ENCODE measurements around the gene PDGFA. TPM values are rescaled to one million over a fixed set of nuclear protein-coding genes. Genes with fewer than 3 reads are reported as not detected.

PDGFA gene
- total and polyA plus RNA-seq, 2 experiments from 2014 or later = 35.6 to 43.1 TPM

DNA sequence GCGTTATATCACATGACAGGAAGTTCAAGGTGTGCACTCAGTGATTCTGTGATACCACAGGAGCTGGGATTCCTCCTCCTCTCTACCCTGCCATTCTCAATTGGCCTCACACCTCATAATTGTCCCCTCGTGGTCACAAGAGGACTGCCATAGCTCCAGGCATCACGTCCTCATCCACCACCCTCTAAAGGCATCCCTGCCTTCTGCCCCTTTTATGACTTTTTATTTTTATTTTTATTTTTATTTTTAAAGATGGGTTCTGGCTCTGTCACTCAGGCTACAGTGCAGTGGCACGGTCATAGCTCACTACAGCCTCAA lies 47.0 kb downstream of the PDGFA start:
- H3K36me3 Mint-ChIP-seq (ENCODE audit: low read depth) = peaks cover 8% of the 10 kb centered on the region; the same call in 2 of the 3 replicates
- no peaks in the 10 kb centered on the region for H3K79me2 ChIP-seq (replicated peaks; ENCODE audit: insufficient read depth)
- H2AFZ ChIP-seq = no peak overlapping the region
- H3K4me3 Mint-ChIP-seq = no peak overlapping the region; the same call in 2 of the 3 replicates
- H3K27me3 ChIP-seq (ENCODE audit: insufficient read depth) = no peaks in the 10 kb centered on the region
- no peaks in the 10 kb centered on the region for H3K36me3 ChIP-seq (ENCODE audit: insufficient read depth)
- no peak for DNase-seq (ENCODE audit: low spot score)
- TF ChIP-seq JUNB (IDR thresholded peaks at IDR 0.05; ENCODE audit: unreplicated experiment) (no peak), CREB1 (CRISPR knock-in tag; IDR thresholded peaks at IDR 0.05; ENCODE audit: low read depth) (no peak), CTCF (conservative IDR thresholded peaks at IDR 0.05; ENCODE audit: low read depth in 2 of 2) (no peak), ZNF462 (CRISPR knock-in tag; IDR thresholded peaks at IDR 0.05) (no peak), STAT1 (IDR thresholded peaks at IDR 0.05; ENCODE audit: unreplicated experiment) (no peak), ZNF331 (CRISPR knock-in tag; IDR thresholded peaks at IDR 0.05; ENCODE audit: low read depth) (no peak), ZNF114 (CRISPR knock-in tag; IDR thresholded peaks at IDR 0.05) (no peak), EZH2phosphoT487 (IDR thresholded peaks at IDR 0.05; ENCODE audit: unreplicated experiment) (no peak), EZH2 (IDR thresholded peaks at IDR 0.05; ENCODE audit: low read depth, unreplicated experiment) (no peak), NANOG (IDR thresholded peaks at IDR 0.05; ENCODE audit: borderline replicate concordance) (no peak), POLR2AphosphoS5 (IDR thresholded peaks at IDR 0.05; ENCODE audit: low read depth) (no peak)
- TF ChIP-seq, protein P1, sequence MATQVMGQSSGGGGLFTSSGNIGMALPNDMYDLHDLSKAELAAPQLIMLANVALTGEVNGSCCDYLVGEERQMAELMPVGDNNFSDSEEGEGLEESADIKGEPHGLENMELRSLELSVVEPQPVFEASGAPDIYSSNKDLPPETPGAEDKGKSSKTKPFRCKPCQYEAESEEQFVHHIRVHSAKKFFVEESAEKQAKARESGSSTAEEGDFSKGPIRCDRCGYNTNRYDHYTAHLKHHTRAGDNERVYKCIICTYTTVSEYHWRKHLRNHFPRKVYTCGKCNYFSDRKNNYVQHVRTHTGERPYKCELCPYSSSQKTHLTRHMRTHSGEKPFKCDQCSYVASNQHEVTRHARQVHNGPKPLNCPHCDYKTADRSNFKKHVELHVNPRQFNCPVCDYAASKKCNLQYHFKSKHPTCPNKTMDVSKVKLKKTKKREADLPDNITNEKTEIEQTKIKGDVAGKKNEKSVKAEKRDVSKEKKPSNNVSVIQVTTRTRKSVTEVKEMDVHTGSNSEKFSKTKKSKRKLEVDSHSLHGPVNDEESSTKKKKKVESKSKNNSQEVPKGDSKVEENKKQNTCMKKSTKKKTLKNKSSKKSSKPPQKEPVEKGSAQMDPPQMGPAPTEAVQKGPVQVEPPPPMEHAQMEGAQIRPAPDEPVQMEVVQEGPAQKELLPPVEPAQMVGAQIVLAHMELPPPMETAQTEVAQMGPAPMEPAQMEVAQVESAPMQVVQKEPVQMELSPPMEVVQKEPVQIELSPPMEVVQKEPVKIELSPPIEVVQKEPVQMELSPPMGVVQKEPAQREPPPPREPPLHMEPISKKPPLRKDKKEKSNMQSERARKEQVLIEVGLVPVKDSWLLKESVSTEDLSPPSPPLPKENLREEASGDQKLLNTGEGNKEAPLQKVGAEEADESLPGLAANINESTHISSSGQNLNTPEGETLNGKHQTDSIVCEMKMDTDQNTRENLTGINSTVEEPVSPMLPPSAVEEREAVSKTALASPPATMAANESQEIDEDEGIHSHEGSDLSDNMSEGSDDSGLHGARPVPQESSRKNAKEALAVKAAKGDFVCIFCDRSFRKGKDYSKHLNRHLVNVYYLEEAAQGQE (IDR thresholded peaks at IDR 0.05; ENCODE audit: unreplicated experiment) = no peak
- TF ChIP-seq, protein P2, sequence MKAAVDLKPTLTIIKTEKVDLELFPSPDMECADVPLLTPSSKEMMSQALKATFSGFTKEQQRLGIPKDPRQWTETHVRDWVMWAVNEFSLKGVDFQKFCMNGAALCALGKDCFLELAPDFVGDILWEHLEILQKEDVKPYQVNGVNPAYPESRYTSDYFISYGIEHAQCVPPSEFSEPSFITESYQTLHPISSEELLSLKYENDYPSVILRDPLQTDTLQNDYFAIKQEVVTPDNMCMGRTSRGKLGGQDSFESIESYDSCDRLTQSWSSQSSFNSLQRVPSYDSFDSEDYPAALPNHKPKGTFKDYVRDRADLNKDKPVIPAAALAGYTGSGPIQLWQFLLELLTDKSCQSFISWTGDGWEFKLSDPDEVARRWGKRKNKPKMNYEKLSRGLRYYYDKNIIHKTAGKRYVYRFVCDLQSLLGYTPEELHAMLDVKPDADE (IDR thresholded peaks at IDR 0.05) = no peak
- no peak for ATAC-seq
- H3K27ac Mint-ChIP-seq = no peak overlapping the region
- H4K20me1 ChIP-seq (replicated peaks; ENCODE audit: insufficient read depth) = no peaks in the 10 kb centered on the region
- H3K4me2 ChIP-seq = no peak overlapping the region
- H3K4me1 Mint-ChIP-seq = no peaks in the 10 kb centered on the region; the same call in 2 of the 3 replicates
- no peaks in the 10 kb centered on the region for H3K9me2 ChIP-seq (ENCODE audit: insufficient read depth)
- H3K27me3 Mint-ChIP-seq (ENCODE audit: insufficient read depth, low read depth, poor library complexity) = peaks cover 9% of the 10 kb centered on the region
- H3K4me3 ChIP-seq = no peak overlapping the region
- H3K4me1 ChIP-seq (ENCODE audit: insufficient read depth) = no peaks in the 10 kb centered on the region
- H3F3A ChIP-seq (replicated peaks; ENCODE audit: low read depth) = no peaks in the 10 kb centered on the region
- H3K9me3 Mint-ChIP-seq = peaks cover 17% of the 10 kb centered on the region
- H3K27ac ChIP-seq (ENCODE audit: low read depth) = no peak overlapping the region

All from GM23338 (cell line).